ENCODE results near the gene MYEF2.

GRCh38 chr15:48101376-48101961, 76.6 kb downstream of the MYEF2 start:
- TF ChIP-seq CTCF (IDR thresholded peaks at IDR 0.05) = no peak
- no peak for TF ChIP-seq POLR2AphosphoS5 (IDR thresholded peaks at IDR 0.05)
